Measurements from ENCODE around the gene THSD7A. TPM values are rescaled to one million over a fixed set of nuclear protein-coding genes. Genes with fewer than 3 reads are reported as not detected.

The THSD7A gene
- total RNA-seq, 2 experiments from 2014 or later: not detected

GRCh38 chr7:11831156-11831735 is 752 bp downstream of the THSD7A start:
- DNase-seq (no peak), ATAC-seq (ENCODE audit: low read depth) (no peak)
- Mint-ChIP-seq H3K4me3 (peak overlapping the region; percentile 43), H3K4me1 (peaks cover 9% of the 10 kb centered on the region), H3K36me3 (no peaks in the 10 kb centered on the region), H3K27ac (no peak overlapping the region), H3K9me3 (no peaks in the 10 kb centered on the region), H3K27me3 (peaks cover 39% of the 10 kb centered on the region)
- POLR2A ChIA-PET: no interaction called here

GRCh38 chr7:11830582-11831155 is 1.3 kb downstream of the THSD7A start:
- Mint-ChIP-seq H3K4me1 (peaks cover 9% of the 10 kb centered on the region), H3K9me3 (no peaks in the 10 kb centered on the region), H3K27me3 (peaks cover 39% of the 10 kb centered on the region), H3K4me3 (peak overlapping the region; percentile 43), H3K27ac (no peak overlapping the region), H3K36me3 (no peaks in the 10 kb centered on the region)
- ATAC-seq (ENCODE audit: low read depth) (no peak), DNase-seq (no peak)
- POLR2A ChIA-PET: no interaction called here

GRCh38 chr7:11829954-11830353 is 2.0 kb downstream of the THSD7A start:
- Mint-ChIP-seq H3K27me3 (peaks cover 39% of the 10 kb centered on the region), H3K27ac (no peak overlapping the region)

GRCh38 chr7:11819947-11820346 is 12.1 kb downstream of the THSD7A start:
- no peak for ATAC-seq (ENCODE audit: low read depth)
- Mint-ChIP-seq H3K36me3 (no peaks in the 10 kb centered on the region), H3K27me3 (no peaks in the 10 kb centered on the region), H3K27ac (no peak overlapping the region), H3K9me3 (no peaks in the 10 kb centered on the region), H3K4me1 (no peaks in the 10 kb centered on the region), H3K4me3 (no peak overlapping the region)
- DNase-seq: no peak
- POLR2A ChIA-PET: no interaction called here

More at GRCh38 chr7:11829954-11830353, 2.0 kb downstream of the THSD7A start:
- H3K36me3 Mint-ChIP-seq: no peaks in the 10 kb centered on the region
- DNase-seq (no peak), ATAC-seq (ENCODE audit: low read depth) (no peak)
- H3K4me3 Mint-ChIP-seq: no peak overlapping the region
- peaks cover 9% of the 10 kb centered on the region for H3K4me1 Mint-ChIP-seq
- POLR2A ChIA-PET: no interaction called here
- no peaks in the 10 kb centered on the region for H3K9me3 Mint-ChIP-seq

GRCh38 chr7:11819271-11819670 is 12.7 kb downstream of the THSD7A start:
- Mint-ChIP-seq H3K36me3 (no peaks in the 10 kb centered on the region), H3K4me3 (no peak overlapping the region), H3K9me3 (no peaks in the 10 kb centered on the region), H3K27me3 (no peaks in the 10 kb centered on the region), H3K27ac (no peak overlapping the region), H3K4me1 (no peaks in the 10 kb centered on the region)
- no peak for DNase-seq
- no peak for ATAC-seq (ENCODE audit: low read depth)
- POLR2A ChIA-PET: no interaction called here

GRCh38 chr7:11818281-11818680 is 13.7 kb downstream of the THSD7A start:
- no peak overlapping the region for H3K27ac Mint-ChIP-seq
- no peaks in the 10 kb centered on the region for H3K27me3 Mint-ChIP-seq
- no peaks in the 10 kb centered on the region for H3K36me3 Mint-ChIP-seq
- POLR2A ChIA-PET: no interaction called here
- no peaks in the 10 kb centered on the region for H3K9me3 Mint-ChIP-seq
- H3K4me3 Mint-ChIP-seq: no peak overlapping the region
- DNase-seq: no peak
- no peaks in the 10 kb centered on the region for H3K4me1 Mint-ChIP-seq
- ATAC-seq (ENCODE audit: low read depth): no peak

- DNase-seq (no peak), ATAC-seq (ENCODE audit: low read depth) (no peak)
- Mint-ChIP-seq H3K4me3 (no peak overlapping the region), H3K27me3 (no peaks in the 10 kb centered on the region), H3K36me3 (no peaks in the 10 kb centered on the region), H3K9me3 (no peaks in the 10 kb centered on the region), H3K4me1 (no peaks in the 10 kb centered on the region), H3K27ac (no peak overlapping the region)
- POLR2A ChIA-PET: no interaction called here
Measured at GRCh38 chr7:11817111-11817740, 14.8 kb downstream of the THSD7A start.

GRCh38 chr7:11811709-11812108 is 20.3 kb downstream of the THSD7A start:
- H3K9me3 Mint-ChIP-seq: no peaks in the 10 kb centered on the region
- POLR2A ChIA-PET: no interaction called here

GRCh38 chr7:11810043-11810625 is 21.9 kb downstream of the THSD7A start:
- DNase-seq (no peak), ATAC-seq (ENCODE audit: low read depth) (no peak)
- H3K27me3 Mint-ChIP-seq: no peaks in the 10 kb centered on the region
- no peaks in the 10 kb centered on the region for H3K9me3 Mint-ChIP-seq
- no peaks in the 10 kb centered on the region for H3K36me3 Mint-ChIP-seq
- no peaks in the 10 kb centered on the region for H3K4me1 Mint-ChIP-seq
- no peak overlapping the region for H3K27ac Mint-ChIP-seq
- POLR2A ChIA-PET: no interaction called here
- H3K4me3 Mint-ChIP-seq: no peak overlapping the region

More at GRCh38 chr7:11811709-11812108, 20.3 kb downstream of the THSD7A start:
- no peak for DNase-seq
- no peaks in the 10 kb centered on the region for H3K4me1 Mint-ChIP-seq
- no peak overlapping the region for H3K27ac Mint-ChIP-seq
- H3K4me3 Mint-ChIP-seq: no peak overlapping the region
- no peak for ATAC-seq (ENCODE audit: low read depth)
- no peaks in the 10 kb centered on the region for H3K27me3 Mint-ChIP-seq
- no peaks in the 10 kb centered on the region for H3K36me3 Mint-ChIP-seq

- no peak overlapping the region for H3K27ac Mint-ChIP-seq
- H3K9me3 Mint-ChIP-seq: no peaks in the 10 kb centered on the region
- POLR2A ChIA-PET: no interaction called here
- DNase-seq: no peak
- H3K36me3 Mint-ChIP-seq: no peaks in the 10 kb centered on the region
- no peak for ATAC-seq (ENCODE audit: low read depth)
- H3K4me3 Mint-ChIP-seq: no peak overlapping the region
- no peaks in the 10 kb centered on the region for H3K4me1 Mint-ChIP-seq
- no peaks in the 10 kb centered on the region for H3K27me3 Mint-ChIP-seq
Measured at GRCh38 chr7:11807000-11807399, 25.0 kb downstream of the THSD7A start.

- Mint-ChIP-seq H3K27ac (no peak overlapping the region), H3K27me3 (no peaks in the 10 kb centered on the region), H3K9me3 (no peaks in the 10 kb centered on the region), H3K4me3 (no peak overlapping the region), H3K4me1 (no peaks in the 10 kb centered on the region), H3K36me3 (no peaks in the 10 kb centered on the region)
- ATAC-seq (ENCODE audit: low read depth) (no peak), DNase-seq (no peak)
- POLR2A ChIA-PET: no interaction called here
Measured at GRCh38 chr7:11804621-11805020, 27.4 kb downstream of the THSD7A start.

GRCh38 chr7:11795231-11795630 is 36.8 kb downstream of the THSD7A start:
- Mint-ChIP-seq H3K27ac (no peak overlapping the region), H3K9me3 (no peaks in the 10 kb centered on the region), H3K4me3 (no peak overlapping the region), H3K4me1 (no peaks in the 10 kb centered on the region), H3K27me3 (no peaks in the 10 kb centered on the region), H3K36me3 (no peaks in the 10 kb centered on the region)
- ATAC-seq (ENCODE audit: low read depth) (no peak), DNase-seq (no peak)
- POLR2A ChIA-PET: no interaction called here

- no peaks in the 10 kb centered on the region for H3K9me3 Mint-ChIP-seq
Measured at GRCh38 chr7:11792166-11792565, 39.8 kb downstream of the THSD7A start.

GRCh38 chr7:11788568-11788967 is 43.4 kb downstream of the THSD7A start:
- ATAC-seq (ENCODE audit: low read depth): no peak
- H3K27ac Mint-ChIP-seq: no peak overlapping the region

More at GRCh38 chr7:11792166-11792565, 39.8 kb downstream of the THSD7A start:
- ATAC-seq (ENCODE audit: low read depth) (no peak), DNase-seq (no peak)
- no peak overlapping the region for H3K4me3 Mint-ChIP-seq
- no peaks in the 10 kb centered on the region for H3K36me3 Mint-ChIP-seq
- H3K27ac Mint-ChIP-seq: no peak overlapping the region
- H3K4me1 Mint-ChIP-seq: no peaks in the 10 kb centered on the region
- H3K27me3 Mint-ChIP-seq: no peaks in the 10 kb centered on the region
- POLR2A ChIA-PET: no interaction called here

More at GRCh38 chr7:11788568-11788967, 43.4 kb downstream of the THSD7A start:
- no peak for DNase-seq
- Mint-ChIP-seq H3K36me3 (no peaks in the 10 kb centered on the region), H3K27me3 (no peaks in the 10 kb centered on the region), H3K9me3 (no peaks in the 10 kb centered on the region), H3K4me1 (no peaks in the 10 kb centered on the region), H3K4me3 (no peak overlapping the region)
- POLR2A ChIA-PET: no interaction called here

All from activated naive CD8-positive, alpha-beta T cell treated with anti-CD3 and anti-CD28 coated beads, Interleukin-2, amount 10 ng/mL, durations not matched to agents 7 days and 5 days (primary cell).